NCI-H1048 (cell line): ENCODE measurements around the gene MORN3.
"Not testable (repeated sequence)": the region's sequence is repeated elsewhere in the genome, so short reads cannot be mapped to it uniquely, and the experiment has no call there.

Experiments
- DNase-seq: peaks from one replicate; lab custom pipeline; 2025; lab: John Stamatoyannopoulos, UW

Gene MORN3

GRCh38 chr12:121689430-121689829 is 20.0 kb upstream of the MORN3 start:
- DNase-seq: no peak

DNA sequence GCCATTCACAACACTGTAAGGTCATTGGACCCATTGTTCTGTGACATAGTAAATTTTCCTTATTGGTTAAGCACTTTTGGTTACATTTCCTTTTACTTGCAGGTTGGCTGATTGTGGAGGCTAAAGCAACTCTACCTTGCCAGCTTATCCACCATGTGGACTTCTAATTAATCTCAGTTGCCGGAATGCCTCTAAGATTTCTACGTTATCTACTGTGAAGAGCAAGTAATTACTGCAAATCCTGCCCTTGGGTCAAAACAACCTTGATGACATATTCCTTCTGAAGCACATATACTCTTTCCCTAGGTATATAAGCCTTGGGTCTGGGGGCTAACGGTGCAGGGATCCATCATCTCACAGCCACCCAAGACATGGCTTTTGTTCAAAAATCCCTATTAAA is 19.5 kb upstream of the MORN3 start:
- no peak for DNase-seq

- DNase-seq: not testable (repeated sequence)
Measured at GRCh38 chr12:121679661-121680197, 10.3 kb upstream of the MORN3 start.

DNA sequence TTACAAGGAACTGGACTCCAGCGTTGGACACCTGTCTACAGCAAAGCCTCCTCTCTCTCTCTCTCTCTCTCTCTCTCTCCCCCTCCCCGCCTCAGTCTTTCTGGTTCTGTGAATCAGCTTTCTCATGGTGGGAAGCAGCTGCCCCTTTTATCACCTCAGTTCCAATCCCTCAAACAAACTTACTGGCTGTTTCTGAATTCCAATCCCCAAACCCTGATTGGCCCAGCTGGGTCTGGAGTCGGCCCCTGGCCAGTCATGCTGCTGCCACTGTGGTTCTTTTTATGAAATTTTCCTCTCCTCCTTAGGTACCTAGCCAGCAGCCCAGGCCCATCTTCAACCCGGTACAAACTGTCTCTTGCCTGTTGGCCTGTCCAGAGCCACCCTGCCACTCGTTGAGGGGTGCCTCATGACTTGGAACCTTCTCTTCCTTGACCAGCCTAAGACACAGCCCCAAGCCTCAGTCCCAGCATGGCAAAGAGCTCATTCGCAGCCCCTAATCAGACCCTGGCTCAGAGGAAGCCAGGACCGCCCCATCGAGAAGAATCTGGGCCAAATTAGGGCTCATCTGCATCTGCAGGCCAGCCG is 9.4 kb upstream of the MORN3 start:
- DNase-seq: no peak

GRCh38 chr12:121678305-121678704 is 8.9 kb upstream of the MORN3 start:
- DNase-seq: no peak

- DNase-seq: no peak
Measured at GRCh38 chr12:121676190-121676589, 6.7 kb upstream of the MORN3 start.

GRCh38 chr12:121673013-121673511 is 3.6 kb upstream of the MORN3 start:
- DNase-seq: no peak

DNA sequence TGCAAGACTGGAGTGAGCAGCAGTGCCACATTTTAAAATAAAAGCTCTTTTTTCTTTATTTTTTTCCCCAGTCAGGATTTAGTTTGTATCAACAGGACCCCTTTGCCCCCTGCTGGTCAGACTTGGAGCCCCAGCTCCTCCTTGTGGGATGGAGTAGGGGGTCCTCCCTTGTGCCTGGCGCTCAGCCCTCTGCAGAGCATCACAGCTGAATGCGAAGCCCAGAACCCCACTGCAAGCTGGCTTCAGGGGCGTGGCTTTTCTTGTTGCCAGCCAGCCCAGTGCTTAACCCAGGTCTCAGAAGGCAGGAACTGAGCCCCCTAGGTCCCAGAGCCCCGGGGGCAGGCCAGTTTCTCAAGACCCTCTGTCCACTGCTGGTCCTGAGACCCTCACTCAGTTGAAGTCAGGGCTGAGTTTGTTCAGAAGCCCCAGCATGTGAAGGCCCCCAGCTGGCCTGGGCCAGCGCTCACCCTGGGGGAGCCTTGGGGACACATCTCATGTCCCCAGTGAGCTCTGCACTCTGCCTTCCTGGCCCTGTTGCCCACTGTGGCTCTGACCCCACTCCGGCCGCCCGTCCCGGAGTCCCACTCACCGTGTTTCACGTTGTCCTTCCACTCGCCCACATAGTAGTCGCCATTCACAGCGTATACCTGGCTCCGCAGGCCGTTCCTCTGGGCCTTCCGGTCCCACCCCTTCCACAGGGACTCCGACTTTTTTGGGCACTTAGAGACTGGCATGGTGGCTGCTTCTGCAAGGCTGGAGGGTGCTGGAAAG is 519 bp downstream of the MORN3 start:
- DNase-seq: no peak

DNA sequence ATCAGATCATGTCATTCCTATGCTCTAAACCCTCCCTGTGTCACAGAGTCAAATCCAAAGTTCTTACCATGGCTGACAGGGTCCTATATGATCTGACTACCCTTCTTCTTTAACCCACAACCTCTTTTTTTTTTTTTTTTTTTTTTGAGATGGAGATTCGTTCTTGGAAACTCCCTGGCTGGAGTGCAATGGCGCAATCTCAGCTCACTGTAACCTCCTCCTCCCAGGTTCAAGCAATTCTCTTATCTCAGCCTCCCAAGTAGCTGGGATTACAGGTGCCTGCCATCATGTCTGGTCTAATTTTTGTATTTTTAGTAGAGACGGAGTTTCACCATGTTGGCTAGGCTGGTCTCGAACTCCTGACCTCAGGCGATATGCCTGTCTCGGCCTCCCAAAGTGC is 2.6 kb downstream of the MORN3 start:
- not testable (repeated sequence) for DNase-seq

DNA sequence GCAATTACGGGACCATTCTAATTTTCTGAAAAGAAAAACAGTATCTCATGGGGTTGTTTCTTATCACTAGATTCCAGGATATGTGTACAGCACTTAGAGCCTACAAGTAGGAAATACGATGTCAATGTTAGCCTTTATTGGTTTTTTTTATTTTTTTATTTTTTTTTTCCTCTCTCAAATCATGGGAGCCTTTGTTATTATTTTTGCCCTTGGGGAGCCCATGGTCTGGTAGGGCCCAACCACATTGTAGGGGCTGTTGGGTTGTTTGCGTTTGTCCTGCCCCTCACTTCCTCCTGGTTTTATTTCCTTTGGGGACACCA is 5.9 kb downstream of the MORN3 start:
- DNase-seq: no peak

DNA sequence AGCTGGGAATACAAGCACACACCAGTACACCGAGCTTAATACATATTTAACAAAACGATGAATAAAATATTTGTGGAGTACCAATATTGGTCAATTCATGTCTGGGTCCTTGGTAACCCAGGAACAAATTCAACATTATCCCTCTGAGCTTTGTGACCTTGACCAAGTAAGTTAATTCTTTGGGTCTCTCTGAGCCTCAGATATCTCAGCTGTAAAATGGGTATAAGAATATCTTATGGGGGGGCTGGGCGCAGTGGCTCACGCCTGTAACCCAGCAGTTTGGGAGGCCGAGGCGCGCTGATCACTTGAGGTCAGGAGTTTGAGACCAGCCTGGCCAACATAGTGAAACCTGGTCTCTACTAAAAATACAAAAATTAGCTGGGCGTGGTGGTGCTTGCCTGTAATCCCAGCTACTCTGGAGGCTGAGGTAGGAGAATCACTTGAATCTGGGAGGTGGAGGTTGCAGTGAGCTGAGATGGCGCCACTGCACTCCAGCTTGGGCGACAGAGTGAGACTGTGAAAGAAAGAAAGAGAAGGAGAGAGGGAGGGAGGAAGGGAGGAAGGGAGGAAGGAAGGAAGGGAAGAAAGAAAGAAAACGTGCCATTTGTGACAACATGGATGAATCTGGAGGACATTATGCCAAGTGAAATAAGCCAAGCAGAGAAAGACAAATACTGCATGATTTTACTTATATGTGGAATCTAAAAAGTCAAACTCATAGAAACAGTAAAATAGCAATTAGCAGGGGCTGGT is 7.9 kb downstream of the MORN3 start:
- not testable (repeated sequence) for DNase-seq

DNA sequence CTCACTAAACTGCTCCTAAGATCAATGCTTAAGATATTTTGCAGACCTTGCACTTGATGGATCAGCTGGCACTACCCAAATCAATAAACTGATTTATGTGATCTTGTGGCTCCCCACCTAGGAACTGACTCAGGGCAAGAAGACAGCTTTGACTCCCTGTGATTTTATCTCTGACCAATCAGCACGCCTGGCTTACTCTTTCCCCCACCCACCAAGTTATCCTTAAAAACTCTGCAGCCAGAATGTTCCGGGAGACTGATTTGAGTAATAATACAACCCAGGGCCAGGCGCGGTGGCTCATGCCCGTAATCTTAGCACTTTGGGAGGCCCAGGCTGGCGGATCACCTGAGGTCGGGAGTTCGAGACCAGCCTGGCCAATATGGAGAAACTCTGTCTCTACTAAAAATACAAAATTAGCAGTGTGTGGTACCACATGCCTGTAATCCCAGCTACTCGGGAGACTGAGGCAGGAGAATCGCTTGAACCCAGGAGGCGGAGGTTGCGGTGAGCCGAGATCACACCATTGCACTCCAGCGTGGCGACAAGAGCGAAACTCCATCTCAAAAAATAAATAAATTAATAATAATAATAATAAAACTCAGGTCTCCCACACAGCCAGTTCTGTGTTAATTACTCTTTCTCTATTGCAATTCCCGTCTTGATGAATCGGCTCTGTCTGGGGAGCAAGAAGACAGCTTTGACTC is 12.0 kb downstream of the MORN3 start:
- no peak for DNase-seq

- no peak for DNase-seq
Measured at GRCh38 chr12:121656122-121656521, 13.3 kb downstream of the MORN3 start.

- no peak for DNase-seq
Measured at GRCh38 chr12:121653999-121654398, 15.5 kb downstream of the MORN3 start.

DNA sequence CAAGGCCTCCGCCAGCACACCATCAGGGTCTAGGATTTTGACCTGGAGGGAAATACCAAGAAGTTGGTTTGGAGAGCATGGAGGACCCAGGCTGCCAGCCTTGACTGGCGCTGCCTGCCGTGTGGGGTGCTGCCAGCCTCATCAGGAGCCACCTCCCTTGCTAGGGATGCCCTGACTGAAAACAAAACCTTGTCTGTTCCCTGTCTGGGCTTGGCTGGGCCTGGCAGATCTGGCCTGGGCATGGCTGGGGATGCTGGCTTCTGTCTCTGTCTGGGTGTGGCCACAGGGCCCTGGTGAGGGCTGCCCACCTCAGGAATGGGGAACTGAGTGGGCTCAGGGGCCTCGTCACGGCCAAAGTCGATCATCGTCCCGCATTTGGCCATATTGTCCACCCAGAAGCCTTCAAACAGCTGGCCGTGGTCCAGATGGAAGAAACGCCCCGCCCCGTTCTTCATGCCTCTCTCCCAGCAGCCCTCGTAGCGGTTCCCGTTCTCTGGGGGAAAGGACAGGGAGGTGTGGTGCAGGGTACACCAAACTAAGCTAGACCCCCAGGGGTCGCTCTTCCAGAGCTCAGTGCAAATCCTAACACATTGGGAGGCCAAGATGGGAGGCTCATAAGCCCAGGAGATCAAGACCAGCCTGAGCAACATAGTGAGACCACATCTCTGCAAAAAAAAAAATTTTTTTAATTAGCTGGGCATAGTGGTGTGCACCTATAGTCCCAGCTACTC is 16.5 kb downstream of the MORN3 start:
- no peak for DNase-seq

- no peak for DNase-seq
Measured at GRCh38 chr12:121651320-121651719, 18.1 kb downstream of the MORN3 start.

- DNase-seq: no peak
Measured at GRCh38 chr12:121649819-121650353, 19.6 kb downstream of the MORN3 start.

DNA sequence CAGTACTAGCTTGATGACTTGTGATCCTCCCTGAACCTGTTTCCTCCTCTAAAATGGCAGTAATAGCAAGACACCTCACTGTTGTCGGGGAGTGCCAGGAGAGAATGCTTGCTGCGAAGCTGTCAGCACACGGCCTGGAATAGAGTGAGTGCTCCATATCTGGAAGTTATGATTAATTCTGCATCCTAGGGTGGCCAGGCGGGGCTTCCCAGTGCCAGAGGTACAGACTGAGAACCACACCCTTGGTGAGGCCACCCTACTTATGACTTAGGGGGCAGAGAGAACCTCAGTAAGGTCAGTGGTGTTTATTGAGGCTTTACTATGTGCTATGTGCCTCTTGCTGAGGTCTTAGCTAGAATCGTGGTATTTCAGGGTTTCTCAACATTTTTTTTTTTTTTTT is 20.1 kb downstream of the MORN3 start:
- no peak for DNase-seq

DNA sequence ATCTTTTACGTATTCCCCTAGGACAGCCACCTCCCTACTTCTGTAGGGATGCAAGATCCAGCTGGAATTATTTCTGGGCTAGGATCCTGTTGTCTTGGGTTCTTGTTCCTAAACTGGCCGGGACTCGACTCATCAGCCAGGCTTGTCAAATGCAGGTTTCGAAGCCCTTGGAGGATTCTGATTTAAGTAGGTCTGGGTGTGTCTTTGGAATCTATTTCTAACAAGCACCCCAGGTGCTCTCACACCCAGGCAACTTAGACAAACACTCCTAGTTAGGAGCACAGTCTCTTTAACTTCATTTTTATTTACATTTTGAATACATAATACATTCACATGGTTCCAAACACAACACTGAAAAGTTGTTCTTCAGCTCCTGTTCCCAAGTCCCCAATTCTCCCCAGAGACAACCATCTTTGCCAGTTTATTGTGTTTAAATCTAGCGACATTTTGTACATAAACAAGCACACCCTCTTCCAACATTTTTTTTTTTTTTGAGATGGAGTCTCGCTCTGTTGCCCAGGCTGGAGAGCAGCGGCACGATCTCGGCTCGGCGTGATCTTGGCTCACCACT is 20.9 kb downstream of the MORN3 start:
- no peak for DNase-seq

GRCh38 chr12:121641343-121641630 is 28.2 kb downstream of the MORN3 start:
- DNase-seq: no peak
